G401 (cell line): ENCODE measurements around the gene FSTL4. TPM values are rescaled to one million over a fixed set of nuclear protein-coding genes. Genes with fewer than 3 reads are reported as not detected.
A peak's percentile ranks its signal among the peaks of the same experiment; 100 is the strongest.

Source experiments
- DNase-seq: peaks from one replicate; pipeline ENCODE4 v3.0.0-alpha.2; 2015; ENCODE audit warnings: low spot score
- in situ Hi-C: cut with HindIII; loops from 2 replicates; pipeline ENCODE4 v1.10.0; 2016; ENCODE audit warnings: low sequenced_read_pairs, mixed read lengths
- total RNA-seq: library from RNA; depleted of rRNA; stranded (reverse); fragments of >200 nt; shearing (Covaris generic); gene quantifications from 2 replicates; pipeline ENCODE4 v1.2.3, GENCODE V29; 2014

Gene FSTL4
- total RNA-seq, 1 experiment from 2014 or later: not detected

- peak; percentile 37 for DNase-seq
- in situ Hi-C loops: no loop called here
These were observed 144.4 kb downstream of the FSTL4 start for GRCh38 chr5:133467826-133468463.

- in situ Hi-C loops: no loop called here
- DNase-seq: peak; percentile 33
These were observed 145.0 kb downstream of the FSTL4 start for GRCh38 chr5:133467335-133467779.

GRCh38 chr5:133466556-133467334 is 145.6 kb downstream of the FSTL4 start:
- DNase-seq: no peak
- in situ Hi-C loops: no loop called here

- no peak for DNase-seq
- in situ Hi-C loops: no loop called here
These were observed 148.3 kb downstream of the FSTL4 start for GRCh38 chr5:133464013-133464412.

GRCh38 chr5:133461796-133462516 is 150.4 kb downstream of the FSTL4 start:
- in situ Hi-C loops: no loop called here
- peak; percentile 69 for DNase-seq

GRCh38 chr5:133460172-133460758 is 152.1 kb downstream of the FSTL4 start:
- in situ Hi-C loops: no loop called here

GRCh38 chr5:133459474-133460160 is 152.7 kb downstream of the FSTL4 start:
- DNase-seq: no peak
- in situ Hi-C loops: no loop called here

More at GRCh38 chr5:133460172-133460758, 152.1 kb downstream of the FSTL4 start:
- DNase-seq: no peak

- in situ Hi-C loops: no loop called here
- no peak for DNase-seq
These were observed 153.9 kb downstream of the FSTL4 start for GRCh38 chr5:133458435-133458834.

- in situ Hi-C loops: no loop called here
- no peak for DNase-seq
These were observed 154.6 kb downstream of the FSTL4 start for GRCh38 chr5:133457439-133458355.

GRCh38 chr5:133456933-133457402 is 155.4 kb downstream of the FSTL4 start:
- in situ Hi-C loops: no loop called here
- no peak for DNase-seq

- DNase-seq: no peak
- in situ Hi-C loops: no loop called here
These were observed 156.7 kb downstream of the FSTL4 start for GRCh38 chr5:133455676-133456075.

GRCh38 chr5:133454442-133454841 is 157.9 kb downstream of the FSTL4 start:
- in situ Hi-C loops: no loop called here
- DNase-seq: no peak

GRCh38 chr5:133453831-133454230 is 158.5 kb downstream of the FSTL4 start:
- in situ Hi-C loops: no loop called here
- no peak for DNase-seq

- no peak for DNase-seq
These were observed 159.1 kb downstream of the FSTL4 start for GRCh38 chr5:133453084-133453780.

GRCh38 chr5:133451926-133452325 is 160.4 kb downstream of the FSTL4 start:
- in situ Hi-C loops: no loop called here

More at GRCh38 chr5:133453084-133453780, 159.1 kb downstream of the FSTL4 start:
- in situ Hi-C loops: no loop called here

GRCh38 chr5:133450286-133450685 is 162.1 kb downstream of the FSTL4 start:
- DNase-seq: no peak
- in situ Hi-C loops: no loop called here

More at GRCh38 chr5:133451926-133452325, 160.4 kb downstream of the FSTL4 start:
- peak; percentile 24 for DNase-seq

GRCh38 chr5:133449181-133449580 is 163.2 kb downstream of the FSTL4 start:
- no peak for DNase-seq
- in situ Hi-C loops: no loop called here
